Stimulated activated CD8-positive, alpha-beta memory T cell treated with anti-CD3 and anti-CD28 coated beads, Interleukin-2, amount 100 ng/mL, for 48 hours (primary cell): ENCODE results near the gene PLPP7.

ENCODE experiments used
- DNase-seq, 2 donors: peaks; one replicate each; pipeline ENCODE4 v3.0.0-alpha.2; 2020; ENCODE audit warnings: low read depth in 2 of 2

The PLPP7 gene

GRCh38 chr9:131280660-131281059 is 8.9 kb upstream of the PLPP7 start:
- no peak for DNase-seq

- no peak for DNase-seq
Observed at GRCh38 chr9:131281119-131281965, 8.2 kb upstream of the PLPP7 start.

- DNase-seq, result no peak
Observed at GRCh38 chr9:131282175-131282574, 7.3 kb upstream of the PLPP7 start.

- DNase-seq, result no peak
Observed at GRCh38 chr9:131282688-131283422, 6.7 kb upstream of the PLPP7 start.

GRCh38 chr9:131284856-131285255 is 4.7 kb upstream of the PLPP7 start:
- no peak for DNase-seq

GRCh38 chr9:131287359-131287758 is 2.2 kb upstream of the PLPP7 start:
- no peak for DNase-seq

GRCh38 chr9:131288217-131288616 is 1.3 kb upstream of the PLPP7 start:
- no peak for DNase-seq

- no peak for DNase-seq
Observed at GRCh38 chr9:131290036-131290766, 678 bp downstream of the PLPP7 start.

GRCh38 chr9:131290767-131291370 is 1.3 kb downstream of the PLPP7 start:
- DNase-seq, result no peak

GRCh38 chr9:131291795-131292315 is 2.3 kb downstream of the PLPP7 start:
- no peak for DNase-seq

GRCh38 chr9:131292937-131293336 is 3.4 kb downstream of the PLPP7 start:
- no peak for DNase-seq

GRCh38 chr9:131296460-131296859 is 6.9 kb downstream of the PLPP7 start:
- DNase-seq, result no peak

GRCh38 chr9:131296906-131297500 is 7.5 kb downstream of the PLPP7 start:
- DNase-seq, result no peak

GRCh38 chr9:131297903-131298302 is 8.4 kb downstream of the PLPP7 start:
- DNase-seq, result no peak

- no peak for DNase-seq
Observed at GRCh38 chr9:131298341-131298740, 8.8 kb downstream of the PLPP7 start.

GRCh38 chr9:131298816-131299215 is 9.3 kb downstream of the PLPP7 start:
- DNase-seq, result no peak

- no peak for DNase-seq
Observed at GRCh38 chr9:131299346-131299960, 9.9 kb downstream of the PLPP7 start.

- no peak for DNase-seq
Observed at GRCh38 chr9:131299961-131300347, 10.4 kb downstream of the PLPP7 start.

- DNase-seq, result no peak
Observed at GRCh38 chr9:131300444-131300843, 10.9 kb downstream of the PLPP7 start.

- DNase-seq, result no peak
Observed at GRCh38 chr9:131302244-131303075, 12.9 kb downstream of the PLPP7 start.
